SU-DHL-6 (cell line): ENCODE data around the gene FGFR2.

Experiments used
- CTCF ChIP-seq: fragments of 200-600 bp; sonication (generic); IDR thresholded peaks from one replicate; pipeline ENCODE4 v1.5.1; 2017; ENCODE audit warnings: antibody characterized with exemption, mild to moderate bottlenecking, low read length, moderate library complexity; ENCODE audit not compliant: insufficient read depth, poor library complexity, severe bottlenecking
- EZH2phosphoT487 ChIP-seq: fragments of 200-600 bp; sonication (generic), shearing (Covaris generic); conservative IDR thresholded peaks from 2 replicates; pipeline ENCODE4 v1.6.1; 2018; ENCODE audit warnings: mild to moderate bottlenecking, antibody characterized with exemption, low read length, moderate library complexity, mixed read lengths

DNA sequence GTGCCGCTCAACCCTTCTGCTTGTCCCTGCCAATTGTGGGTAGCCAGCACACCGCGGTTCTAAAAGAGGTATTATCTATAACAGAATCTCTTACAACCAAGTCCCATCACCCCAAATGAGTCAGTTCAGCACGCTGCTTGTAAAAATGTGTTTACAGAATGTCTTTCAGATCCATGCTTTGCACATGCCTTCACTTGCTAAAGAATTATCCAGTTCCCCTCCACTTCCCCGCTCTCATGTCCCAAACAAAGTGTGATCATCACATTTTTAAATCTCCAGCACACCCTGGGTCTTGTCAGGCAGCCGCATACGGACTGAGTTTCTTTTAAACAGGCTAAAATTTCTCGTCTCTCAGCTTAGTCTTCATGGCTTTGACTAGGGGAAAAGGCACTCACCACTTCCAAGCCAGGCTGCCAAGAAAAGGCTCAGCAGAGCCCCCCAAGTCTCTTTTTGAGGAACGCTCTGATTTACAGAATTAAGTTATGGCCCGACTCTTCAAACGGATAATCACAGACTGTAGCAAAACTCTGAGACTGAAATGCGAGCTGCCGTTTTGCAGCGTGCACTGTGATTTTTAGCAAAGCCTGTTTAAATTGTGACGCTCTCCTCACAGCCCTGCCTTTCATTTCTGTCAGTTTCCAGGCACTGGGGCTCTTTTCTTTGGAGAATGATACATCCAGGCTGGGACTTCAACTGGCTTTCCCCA lies 29.8 kb upstream of the FGFR2 start:
- no peak for TF ChIP-seq CTCF
- no peak for TF ChIP-seq EZH2phosphoT487
